Stimulated activated CD4-positive, alpha-beta T cell treated with anti-CD3 and anti-CD28 coated beads, Interleukin-4, amount 100 ng/mL, for 4 hours (primary cell): ENCODE results near the gene CDH6.

ENCODE experiments used
- DNase-seq, 2 experiments: peaks; one replicate each; pipeline ENCODE4 v3.0.0-alpha.2; 2020

The CDH6 gene

DNA sequence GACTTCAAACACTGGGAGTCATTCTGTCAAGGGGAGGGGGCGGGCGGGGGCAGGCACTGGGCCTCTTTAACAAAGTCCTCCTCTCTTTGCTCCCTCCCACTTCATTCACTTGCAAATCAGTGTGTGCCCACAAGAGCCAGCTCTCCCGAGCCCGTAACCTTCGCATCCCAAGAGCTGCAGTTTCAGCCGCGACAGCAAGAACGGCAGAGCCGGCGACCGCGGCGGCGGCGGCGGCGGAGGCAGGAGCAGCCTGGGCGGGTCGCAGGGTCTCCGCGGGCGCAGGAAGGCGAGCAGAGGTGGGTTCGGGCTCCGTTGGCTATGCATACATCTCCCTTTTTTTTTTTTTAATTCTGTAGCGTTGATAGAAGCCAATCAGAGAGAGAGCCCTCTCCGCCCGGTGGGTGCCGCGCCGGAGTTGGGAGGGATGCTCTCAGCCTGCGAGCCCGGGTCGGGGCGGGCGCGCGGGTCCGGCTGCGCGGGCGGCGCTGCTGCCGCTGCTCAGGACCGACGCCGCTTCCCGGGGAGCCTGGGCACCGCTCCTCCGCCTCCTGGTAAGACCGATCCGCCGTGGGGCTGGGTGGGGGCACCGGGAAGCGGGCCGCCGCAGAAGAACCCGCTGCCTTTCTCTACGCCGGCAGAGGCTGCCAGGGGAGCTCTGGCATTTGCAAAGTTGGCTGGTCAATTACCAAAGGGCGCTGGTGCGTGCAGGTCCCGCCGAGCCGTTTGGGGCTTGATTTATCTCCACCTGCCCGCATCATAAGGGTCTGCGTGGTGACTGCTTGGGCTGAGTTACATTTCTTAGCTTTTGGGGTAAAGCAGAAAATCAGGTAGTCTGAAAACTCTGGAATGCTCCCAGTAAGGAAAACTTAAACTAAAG lies at the start of gene CDH6:
Gene CDH6 (plus strand): TSS at position 96 of the 877 bp plus-strand sequence. CDS start 73,788 bp downstream, outside the sequence.
- no peak for DNase-seq

GRCh38 chr5:31144364-31144763 lies 49.1 kb upstream of the CDH6 start:
- no peak for DNase-seq

GRCh38 chr5:31148959-31149475 lies 44.5 kb upstream of the CDH6 start:
- no peak for DNase-seq

- DNase-seq, result no peak
Observed at GRCh38 chr5:31153521-31153920, 40.0 kb upstream of the CDH6 start.

DNA sequence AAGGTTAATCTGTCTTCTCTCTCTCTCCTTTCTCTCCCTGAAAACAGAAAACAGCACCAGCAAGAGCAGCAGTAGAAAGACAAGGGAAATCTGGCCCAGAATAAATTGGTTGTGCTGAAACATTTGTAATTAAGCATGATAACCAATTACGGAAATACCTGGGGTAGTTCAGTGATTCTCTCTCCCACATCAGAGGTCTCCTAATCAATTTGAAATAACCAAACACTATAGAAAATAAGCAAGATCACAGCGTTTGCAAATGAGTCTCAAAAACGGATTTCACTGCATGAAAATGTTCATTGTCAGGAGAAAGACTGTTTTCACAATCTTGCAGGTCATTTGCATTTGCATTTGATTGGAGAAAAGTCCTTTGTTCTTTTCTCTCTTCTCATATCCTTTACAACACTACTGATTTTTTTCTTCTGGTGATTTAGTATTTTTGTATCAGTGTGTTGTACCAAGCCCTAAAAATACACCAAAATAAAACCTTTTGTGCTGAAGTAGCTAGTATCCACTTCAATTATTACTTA lies 36.8 kb upstream of the CDH6 start:
- DNase-seq, result no peak

- no peak for DNase-seq
Observed at GRCh38 chr5:31157720-31158119, 35.8 kb upstream of the CDH6 start.

DNA sequence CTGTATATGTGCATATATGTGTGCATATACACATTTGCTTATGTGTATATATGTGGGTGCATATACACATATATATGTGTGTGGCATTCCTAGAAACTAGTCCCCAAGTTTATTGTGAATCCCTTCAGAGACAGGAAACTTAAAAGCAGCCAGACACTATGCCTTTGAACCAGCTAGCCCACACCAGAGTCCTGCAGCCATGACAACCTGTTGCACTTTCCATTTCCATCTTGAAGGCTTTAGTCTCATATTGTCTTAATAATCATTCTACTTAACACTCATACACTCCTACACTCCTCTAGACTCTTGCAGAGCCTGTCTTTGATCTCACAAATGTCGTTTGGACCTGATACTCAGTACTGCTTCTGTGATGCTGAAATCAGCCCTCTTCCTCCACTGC lies 34.8 kb upstream of the CDH6 start:
- DNase-seq, result no peak

- no peak for DNase-seq
Observed at GRCh38 chr5:31161781-31162181, 31.7 kb upstream of the CDH6 start.

GRCh38 chr5:31165729-31166128 lies 27.8 kb upstream of the CDH6 start:
- DNase-seq, result no peak

DNA sequence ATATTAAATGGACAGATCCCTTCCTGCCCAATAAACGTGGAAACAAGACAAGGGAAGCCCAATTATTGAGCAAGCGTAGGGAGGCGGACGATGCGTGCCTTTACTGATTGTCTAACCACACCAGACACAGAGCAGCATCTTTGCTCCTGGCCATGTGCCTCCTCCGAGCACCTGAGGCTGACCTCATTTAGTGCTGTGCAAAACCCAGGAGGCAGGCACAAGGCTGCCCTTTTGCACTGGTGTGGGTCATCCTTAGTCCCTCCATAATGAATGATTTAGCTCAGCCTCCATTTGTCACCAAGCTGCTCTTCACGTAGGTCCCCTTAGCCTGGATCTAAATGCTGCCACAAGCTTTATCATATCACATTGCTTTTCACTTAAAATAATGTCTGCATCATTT lies 24.1 kb upstream of the CDH6 start:
- no peak for DNase-seq

GRCh38 chr5:31172881-31173280 lies 20.6 kb upstream of the CDH6 start:
- DNase-seq, result no peak

GRCh38 chr5:31173614-31174013 lies 19.9 kb upstream of the CDH6 start:
- DNase-seq, result no peak

- DNase-seq, result no peak
Observed at GRCh38 chr5:31181376-31181987, 12.0 kb upstream of the CDH6 start.

DNA sequence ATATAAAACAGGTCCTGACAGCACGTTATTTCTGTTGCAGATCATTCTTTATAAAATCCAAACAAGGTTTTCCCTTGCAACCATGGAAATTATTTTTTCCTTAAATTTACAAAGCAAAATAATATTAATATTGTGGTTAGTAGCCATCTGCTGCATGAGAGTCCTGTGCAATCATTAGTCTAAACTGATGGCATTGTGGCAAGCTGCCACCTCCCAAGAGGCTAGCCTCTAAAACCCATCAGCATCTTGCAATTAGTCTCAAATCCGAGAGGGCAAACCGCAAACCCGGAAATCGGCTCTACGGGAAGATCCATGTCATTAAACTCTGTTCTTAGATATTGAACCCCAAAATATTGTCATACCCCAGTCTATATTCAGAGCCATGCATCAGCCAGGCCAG lies 11.3 kb upstream of the CDH6 start:
- no peak for DNase-seq

DNA sequence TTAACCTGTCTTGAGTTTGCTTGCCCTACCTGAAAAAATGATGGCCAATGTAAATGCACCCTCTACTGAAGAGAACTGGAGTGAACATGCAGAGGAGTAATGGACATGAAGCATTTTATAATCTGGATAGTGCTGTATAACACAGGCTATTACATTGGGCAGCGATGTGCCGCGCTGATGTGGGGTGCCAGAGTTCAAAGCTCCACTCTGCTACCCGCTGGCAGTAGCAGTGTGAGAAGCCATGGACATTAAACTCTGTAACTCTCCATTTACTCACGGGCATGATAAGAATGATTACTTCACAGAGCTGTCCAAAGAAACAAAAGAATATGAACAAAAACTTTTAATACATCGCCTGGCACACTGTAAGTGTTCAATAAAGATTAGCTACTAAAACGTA lies 7.5 kb upstream of the CDH6 start:
- no peak for DNase-seq

DNA sequence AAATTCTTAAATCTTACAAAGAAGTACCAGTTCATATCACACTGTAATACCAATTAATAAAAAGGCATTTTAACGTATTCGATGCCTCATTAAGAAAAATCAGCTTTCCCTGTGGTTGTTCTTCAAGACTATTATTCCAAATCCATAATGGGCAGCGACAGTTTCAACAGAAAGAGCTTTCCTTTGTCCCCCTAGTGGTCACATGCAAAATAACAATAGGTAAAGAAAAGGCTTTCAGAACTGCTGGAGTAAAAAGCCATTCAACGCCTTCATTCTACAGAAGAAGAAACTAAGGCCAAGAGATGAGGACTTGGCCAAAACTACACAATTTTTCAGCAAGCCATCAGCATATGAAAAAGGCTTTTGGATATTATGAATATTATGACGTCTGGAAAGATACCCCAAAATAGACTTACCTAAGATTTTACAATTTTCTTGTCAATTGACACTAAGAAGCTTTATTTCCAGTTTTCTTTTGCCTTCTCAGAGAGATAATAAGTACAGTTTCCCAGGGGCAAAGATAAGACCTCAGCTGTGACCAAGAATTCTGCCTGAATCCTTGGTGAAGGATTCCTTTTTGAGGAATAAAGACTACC lies 6.7 kb upstream of the CDH6 start:
- DNase-seq, result no peak

DNA sequence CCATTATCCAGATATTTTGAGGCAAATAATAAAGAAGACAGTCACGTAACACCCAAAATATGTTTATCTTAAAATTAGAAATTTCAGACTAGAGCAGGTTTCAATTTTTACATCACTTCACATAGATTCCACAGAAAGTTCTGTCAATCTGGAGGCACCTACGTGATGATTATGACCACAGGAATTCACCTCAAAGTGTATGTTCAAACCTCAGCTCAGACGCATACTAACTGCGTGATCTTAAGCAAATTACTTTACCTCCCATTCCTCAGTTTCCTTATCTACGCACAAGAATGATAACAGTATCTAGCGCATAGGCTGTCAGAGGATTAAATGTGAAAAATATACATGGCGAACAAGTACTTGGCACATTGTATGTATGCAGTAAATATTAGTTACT lies 5.9 kb upstream of the CDH6 start:
- DNase-seq, result no peak

DNA sequence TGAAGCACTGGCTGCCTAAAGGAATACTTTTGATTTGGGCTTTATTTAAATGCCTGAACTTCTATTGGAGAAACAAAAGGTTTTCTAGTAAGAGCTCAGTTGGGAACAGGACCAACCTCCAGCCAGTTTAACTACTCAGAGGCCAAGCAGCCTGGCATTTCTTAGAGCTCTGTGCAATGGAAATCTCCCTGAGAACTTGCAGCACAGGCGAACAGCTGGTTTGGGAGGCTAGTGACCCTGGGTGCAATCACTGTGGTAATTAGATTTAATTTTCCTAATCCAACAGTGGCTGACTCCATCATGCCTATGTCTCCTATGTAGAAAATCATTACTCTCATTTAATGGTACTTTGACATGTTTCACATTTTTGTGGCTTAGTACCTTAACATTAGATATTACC lies 1.0 kb upstream of the CDH6 start:
- no peak for DNase-seq

- no peak for DNase-seq
Observed at GRCh38 chr5:31193116-31193515, 370 bp upstream of the CDH6 start.

DNA sequence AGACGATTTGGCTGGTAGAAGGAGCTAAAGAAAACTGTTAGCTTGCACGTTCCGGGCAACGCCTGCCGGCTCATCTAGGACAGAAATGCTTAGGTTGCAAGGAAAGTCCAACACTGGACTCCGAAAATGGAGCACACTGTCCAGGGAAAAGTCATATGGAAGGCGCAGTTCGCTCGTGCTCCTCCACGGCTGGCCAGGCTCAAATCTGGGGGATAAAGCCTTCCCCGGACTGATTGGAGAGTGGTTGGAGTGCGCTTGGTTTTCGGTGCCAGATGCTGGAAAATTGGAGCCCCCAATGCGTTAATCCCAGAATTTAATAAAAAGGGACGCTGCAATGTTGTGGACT lies 955 bp downstream of the CDH6 start:
- no peak for DNase-seq

DNA sequence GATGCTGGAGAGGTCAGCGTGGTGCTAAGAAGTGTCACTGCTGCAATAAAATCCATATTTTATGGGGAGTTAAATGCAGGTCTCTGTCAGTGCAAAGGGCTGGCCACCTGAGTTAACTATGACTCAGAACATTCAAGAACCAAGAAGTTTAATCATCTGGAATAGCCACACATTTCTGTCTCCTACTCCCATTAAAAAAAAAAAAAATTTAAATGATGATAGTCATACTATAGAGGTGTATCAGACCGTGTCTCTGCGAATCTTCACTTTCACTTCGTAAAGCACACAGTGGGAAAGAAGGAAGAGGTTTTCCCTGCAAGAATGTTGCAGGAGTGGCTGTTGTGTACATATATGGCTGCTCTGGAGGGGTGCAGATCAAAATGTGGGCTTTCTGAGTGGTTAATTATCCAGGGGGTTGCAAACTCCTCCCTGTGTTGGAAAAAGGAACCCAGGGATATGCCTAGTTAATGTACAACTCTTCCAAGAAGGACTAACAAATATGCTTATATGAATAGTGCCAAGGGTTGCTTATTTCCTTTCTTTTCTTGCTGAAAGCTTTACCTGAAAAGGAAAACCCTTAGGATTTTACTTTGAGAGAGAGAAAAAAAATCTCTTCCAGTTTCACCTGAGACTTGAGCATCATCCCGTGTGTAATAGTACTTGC lies 1.5 kb downstream of the CDH6 start:
- DNase-seq, result no peak

DNA sequence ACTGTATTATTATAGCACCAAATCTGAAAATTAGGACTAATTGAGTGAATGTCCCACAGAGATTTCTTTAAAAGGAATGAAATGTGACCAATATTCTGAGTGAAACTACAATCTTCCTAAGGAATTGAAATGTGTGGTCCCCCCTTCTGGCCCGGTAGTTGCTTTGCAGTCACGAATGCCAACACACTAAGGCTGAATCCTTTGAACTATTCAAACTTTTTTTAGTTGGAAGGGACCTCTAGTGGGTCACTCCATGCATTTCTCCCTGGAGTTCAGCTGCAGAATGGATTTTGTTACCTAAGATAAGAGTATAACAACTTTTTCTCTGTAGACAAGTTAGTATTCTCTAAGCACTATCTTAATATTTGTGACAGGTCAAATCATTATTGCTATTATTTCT lies 2.8 kb downstream of the CDH6 start:
- no peak for DNase-seq

DNA sequence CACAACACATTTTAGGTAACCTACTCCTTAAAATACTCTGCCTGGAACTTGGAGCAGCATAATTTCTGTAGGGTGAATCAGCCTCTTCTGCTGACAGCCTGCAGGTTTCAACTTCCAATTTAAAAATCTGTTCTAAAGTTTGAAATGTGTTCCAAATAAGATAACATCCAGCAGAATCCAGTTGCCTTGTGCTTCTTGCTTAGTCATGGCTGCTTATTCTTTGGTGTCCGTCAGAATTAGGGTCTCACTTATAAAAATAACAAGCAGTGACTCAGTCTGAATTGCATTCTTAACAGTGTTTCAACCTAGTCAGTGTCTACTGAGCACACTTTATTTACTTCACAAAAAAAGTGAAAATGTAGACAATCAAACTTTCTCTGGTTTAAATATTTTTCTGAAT lies 3.7 kb downstream of the CDH6 start:
- no peak for DNase-seq
